Activated T-helper 1 cell treated with Interleukin-2 at 50 U/mL for 16 hours (primary cell): ENCODE results near the gene FGD2.
A peak's percentile ranks its signal among the peaks of the same experiment; 100 is the strongest.

Source experiments
- DNase-seq: peaks from one replicate; pipeline ENCODE4 v3.0.0-alpha.2; 2020; ENCODE audit warnings: low read depth

The FGD2 gene

DNA sequence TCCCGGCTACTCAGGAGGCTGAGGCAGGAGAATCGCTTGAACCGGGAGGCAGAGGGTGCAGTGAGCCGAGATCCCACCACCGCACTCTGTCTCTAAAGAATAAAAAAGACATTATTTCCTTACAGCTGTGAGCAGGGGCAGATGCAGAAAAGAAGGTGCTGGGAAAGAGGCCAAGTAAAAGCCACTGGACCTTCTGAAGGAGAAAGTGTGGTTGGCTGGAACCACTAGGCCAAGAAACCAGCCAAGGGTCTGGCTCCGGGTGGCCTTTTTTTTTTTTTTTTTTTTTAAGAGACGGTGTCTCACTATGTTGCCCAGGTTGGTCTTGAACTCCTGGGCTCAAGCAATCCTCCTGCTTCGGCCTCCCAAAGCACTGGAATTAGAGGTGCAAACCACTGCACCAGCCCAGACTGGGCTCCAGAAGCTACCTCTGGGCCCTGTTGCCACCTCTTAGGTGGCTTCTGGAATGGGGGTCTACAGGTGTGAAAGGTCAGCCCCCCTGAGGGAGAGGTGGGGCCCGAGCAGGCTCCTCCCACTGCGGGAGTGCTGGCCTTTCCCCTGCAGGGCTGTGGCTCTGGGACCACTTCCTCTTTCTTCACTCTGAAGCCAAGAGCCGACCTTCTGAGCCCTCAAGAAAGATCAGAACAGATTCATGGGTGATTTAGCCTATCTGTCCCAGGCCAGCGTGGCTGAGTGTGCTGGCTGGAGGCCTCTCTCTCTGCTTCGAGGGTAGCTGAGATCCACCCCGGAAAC, at the start of gene FGD2:
Gene FGD2 (plus strand): TSS at position 595 of the 750 bp plus-strand sequence. CDS start 163 bp downstream, outside the sequence.
- no peak for DNase-seq

DNA sequence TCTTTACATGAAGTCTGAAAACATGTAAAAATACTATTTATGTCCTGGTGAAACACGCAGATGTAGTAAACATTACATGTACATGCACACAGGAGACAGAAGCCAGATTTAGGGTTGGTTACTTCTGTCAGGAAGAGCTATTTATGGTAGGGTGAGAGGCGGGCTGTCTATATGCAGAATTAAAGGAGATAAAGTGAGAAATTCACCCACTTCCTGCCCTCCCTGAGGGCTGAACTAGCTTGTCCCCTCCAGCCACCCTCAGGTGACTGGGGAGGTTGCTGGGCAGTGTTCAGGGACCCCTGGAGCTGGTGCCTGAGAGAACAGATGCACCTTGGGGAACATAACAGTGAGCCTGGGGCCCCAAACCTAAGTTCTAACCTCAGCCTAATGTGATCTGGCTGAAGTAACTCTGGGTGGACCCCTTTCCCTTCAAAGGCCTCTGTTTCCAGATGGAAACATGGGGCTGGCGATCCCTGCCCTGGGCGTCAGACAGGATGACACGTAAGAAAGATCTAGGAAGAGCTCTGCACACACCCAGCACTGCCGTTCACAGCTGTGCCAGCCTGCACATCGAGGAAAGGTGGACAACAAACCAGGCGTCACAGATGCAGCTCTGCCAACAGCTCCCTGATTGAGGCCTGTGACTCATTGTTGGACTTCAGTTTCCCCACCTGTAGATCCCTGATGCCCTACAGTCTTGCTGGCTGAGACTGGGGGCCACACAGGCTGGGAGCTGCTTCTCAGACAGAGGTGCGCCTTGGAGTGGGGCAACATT, 49.6 kb upstream of the FGD2 start:
- no peak for DNase-seq

GRCh38 chr6:36956446-36956820, 49.0 kb upstream of the FGD2 start:
- no peak for DNase-seq

- DNase-seq = no peak
Observed at GRCh38 chr6:36957773-36958271, 47.6 kb upstream of the FGD2 start.

- no peak for DNase-seq
Observed at GRCh38 chr6:36958775-36959554, 46.5 kb upstream of the FGD2 start.

DNA sequence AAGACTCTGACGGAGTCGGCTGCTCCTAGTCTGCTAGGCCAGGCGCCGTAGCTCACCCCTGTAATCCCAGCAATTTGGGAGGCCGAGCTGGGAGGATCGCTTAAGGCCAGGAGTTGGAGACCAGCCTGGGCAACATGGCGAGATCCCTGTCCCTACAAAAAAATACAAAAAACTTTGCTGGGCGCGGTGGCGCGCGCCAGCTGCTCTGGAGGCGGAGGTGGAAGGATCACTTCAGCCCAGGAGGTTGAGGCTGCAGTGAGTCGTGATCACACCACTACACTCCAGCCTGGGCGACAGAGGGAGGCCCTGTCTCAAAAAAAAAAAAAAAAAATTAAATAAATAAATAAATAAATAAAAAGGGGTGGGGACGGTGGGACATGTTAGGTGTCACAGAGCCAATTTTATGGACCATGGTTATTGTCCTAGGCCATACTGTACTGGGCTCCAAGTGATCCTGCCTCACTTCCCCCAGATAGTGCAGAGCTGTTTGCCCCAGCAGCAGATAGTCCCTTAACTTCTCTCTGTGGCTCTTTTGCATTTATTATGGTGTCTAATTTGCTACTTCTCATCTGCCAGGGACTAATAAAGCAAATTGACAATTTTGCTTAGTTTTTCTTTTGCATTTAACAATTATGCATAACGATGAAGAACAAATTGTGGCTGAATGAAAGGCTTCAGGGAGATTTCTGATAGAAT, 45.8 kb upstream of the FGD2 start:
- no peak for DNase-seq

DNA sequence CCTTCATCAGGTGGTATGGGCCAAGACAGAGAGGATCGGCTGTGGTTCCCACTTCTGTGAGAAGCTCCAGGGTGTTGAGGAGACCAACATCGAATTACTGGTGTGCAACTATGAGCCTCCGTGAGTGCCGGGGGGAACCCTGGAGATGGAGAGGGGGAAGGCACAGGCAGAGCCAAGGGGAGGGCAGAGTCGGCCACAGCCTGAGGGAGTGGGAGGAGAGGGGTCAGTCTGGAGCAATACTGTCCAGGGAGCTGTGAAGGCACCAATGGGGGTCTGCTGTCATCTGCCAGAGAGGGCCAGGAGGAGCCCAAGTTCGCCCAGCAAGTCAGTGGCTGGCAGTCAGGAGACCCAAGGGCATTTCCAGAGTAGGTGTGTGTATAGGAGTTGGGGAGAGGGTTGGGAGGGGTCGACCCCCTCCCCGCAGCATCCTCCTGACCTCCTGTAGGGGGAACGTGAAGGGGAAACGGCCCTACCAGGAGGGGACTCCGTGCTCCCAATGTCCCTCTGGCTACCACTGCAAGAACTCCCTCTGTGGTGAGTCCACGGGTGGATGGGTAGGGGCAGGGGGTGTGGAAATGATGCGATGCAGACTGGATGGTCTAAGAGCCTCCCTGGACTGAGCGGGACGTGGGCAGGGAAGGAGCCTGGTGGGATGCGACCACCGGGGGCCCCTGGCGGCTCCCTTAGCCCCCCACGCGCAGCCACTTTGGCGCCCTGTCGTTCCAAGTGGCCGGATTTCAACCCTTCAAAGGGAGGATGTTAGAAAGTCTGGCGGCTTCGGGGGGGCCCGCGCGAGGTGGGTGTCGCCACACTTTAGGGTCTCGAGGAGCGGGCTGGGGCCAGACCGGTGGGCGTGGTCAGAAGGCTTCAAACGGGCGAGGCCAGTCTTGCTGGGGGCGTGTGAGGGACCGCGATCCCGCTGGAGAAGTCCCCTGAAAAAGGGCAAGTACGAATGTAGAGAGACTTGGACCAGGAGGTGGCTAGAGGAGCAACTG, 43.7 kb upstream of the FGD2 start:
- no peak for DNase-seq

DNA sequence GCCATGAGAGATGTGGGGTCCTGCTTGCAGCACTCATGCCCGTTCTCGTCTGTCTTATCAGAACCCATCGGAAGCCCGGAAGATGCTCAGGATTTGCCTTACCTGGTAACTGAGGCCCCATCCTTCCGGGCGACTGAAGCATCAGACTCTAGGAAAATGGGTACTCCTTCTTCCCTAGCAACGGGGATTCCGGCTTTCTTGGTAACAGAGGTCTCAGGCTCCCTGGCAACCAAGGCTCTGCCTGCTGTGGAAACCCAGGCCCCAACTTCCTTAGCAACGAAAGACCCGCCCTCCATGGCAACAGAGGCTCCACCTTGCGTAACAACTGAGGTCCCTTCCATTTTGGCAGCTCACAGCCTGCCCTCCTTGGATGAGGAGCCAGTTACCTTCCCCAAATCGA, 42.6 kb upstream of the FGD2 start:
- peak; percentile 65 for DNase-seq

- no peak for DNase-seq
Observed at GRCh38 chr6:36963451-36964290, 41.8 kb upstream of the FGD2 start.

GRCh38 chr6:36964349-36964748, 41.1 kb upstream of the FGD2 start:
- no peak for DNase-seq

- no peak for DNase-seq
Observed at GRCh38 chr6:36964908-36965307, 40.5 kb upstream of the FGD2 start.

- DNase-seq = no peak
Observed at GRCh38 chr6:36967301-36967700, 38.2 kb upstream of the FGD2 start.

DNA sequence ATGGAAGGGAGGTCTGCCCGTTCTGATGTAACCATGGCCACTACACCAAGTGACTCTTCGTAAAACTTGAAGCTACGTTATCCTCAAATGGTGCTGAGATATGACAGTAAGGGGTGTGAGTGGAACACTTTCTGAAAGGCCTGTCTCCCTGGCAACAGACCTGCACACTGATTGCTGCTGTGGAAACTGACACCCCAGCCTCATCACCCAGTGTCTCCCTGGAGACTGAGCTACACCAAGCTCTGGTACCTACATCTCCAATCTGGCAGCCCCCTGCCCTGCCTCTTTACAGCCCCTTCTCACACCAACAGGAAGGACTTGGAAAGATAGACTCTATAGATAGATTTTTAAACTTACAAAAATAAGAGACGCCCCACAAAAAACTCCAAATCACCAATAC, 37.7 kb upstream of the FGD2 start:
- no peak for DNase-seq

DNA sequence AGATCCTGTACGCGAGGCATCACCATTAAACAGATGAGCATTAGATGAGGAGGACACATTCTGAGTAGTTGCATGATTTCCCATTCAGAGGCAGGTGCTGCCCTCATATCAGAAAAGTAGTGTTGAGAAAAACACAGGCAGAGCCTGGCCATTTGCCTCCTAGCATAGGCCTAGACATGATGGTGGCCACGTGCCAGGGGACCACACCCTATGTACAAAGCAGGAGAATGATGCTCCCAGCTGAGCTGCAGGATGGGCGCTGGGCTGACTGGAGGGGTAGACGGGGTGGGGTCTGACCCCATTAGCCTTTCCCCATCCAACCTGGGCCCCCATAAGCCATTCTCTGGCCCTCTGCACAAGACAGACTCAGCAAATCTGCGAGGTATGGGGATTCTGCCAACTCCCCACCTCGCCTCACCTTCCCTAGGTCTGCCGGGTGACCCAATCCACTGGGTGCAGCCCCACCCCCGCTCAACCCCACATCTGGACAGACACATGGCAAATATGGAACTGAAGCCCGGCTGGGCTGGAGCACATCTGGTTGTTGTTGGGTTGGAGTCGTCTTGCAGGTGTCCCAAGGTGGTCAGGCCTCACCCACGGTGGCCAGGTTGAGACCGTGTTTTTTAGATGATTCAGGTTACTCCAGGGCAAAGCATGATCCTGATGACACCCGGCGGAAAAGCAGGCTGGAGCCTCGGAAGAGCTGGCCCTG, 37.0 kb upstream of the FGD2 start:
- no peak for DNase-seq

DNA sequence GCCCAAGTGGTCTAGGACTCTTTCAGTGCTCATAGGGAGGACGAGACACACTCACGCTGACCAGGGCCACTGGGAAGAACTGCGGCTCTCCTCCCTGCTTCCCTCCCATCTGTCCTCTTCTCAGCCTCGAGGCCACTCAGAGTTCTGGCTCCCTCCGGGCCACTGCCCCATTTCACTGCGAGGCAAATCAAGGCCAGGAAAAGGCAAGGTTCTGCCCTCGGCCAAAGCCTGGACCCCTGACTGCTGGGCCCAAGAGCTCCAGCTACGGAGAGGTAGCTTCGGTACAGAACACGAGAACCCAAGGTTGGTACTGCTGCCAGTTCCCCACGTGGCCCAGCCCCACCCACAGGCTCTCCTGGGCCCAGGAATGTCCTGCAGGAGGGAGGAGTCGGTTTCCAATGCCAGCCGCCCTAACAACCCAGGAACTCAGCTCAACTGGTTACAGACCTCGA, 36.2 kb upstream of the FGD2 start:
- DNase-seq = no peak

- no peak for DNase-seq
Observed at GRCh38 chr6:36969988-36970891, 35.2 kb upstream of the FGD2 start.

DNA sequence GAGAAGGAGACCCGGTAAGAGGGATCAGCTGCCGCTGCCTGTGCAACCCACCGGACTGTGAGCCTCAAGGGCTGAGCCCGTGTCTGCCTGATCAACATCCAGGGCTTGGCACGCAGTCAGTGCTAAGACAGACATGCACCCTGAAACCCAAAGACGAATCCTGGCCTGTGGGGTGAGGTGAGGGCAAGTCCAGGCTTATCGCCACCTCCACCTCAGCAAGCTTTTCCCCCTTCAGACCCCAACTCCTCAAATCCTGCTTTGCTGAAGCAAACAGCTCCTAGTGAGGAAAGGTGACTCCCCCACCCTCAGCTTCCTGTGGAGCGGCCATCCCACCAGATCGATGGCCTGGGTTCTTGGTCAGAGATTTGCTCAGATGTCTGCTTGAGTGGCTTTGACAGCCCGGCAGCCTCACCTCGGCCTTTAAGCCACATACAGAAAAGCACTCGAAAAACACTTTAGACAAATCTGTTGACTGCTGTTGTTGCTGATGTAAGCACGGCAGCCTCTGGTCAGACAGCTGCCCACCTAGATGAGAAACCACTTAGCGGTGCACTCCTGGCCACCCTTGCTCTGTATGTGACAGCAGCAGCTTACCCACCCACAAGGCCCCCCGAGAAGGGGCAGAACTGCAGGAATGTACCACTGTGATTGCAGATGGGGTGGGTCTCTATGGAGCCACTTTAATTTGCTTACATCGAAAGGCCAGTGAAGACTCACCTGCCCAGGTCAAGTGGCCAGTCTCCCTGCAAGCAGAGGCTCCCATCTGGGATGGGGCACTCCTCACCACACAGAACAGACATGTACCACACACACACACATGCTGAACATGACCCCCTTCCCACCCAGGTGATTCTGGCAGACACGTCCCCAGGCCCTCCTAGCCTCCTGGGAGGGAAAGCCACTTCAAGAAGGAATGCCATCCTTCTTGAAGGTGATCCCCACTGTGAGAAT, 34.3 kb upstream of the FGD2 start:
- no peak for DNase-seq
